Measurements from ENCODE around the gene TRABD2B.
A peak's percentile ranks its signal among the peaks of the same experiment; 100 is the strongest.

Gene TRABD2B

DNA sequence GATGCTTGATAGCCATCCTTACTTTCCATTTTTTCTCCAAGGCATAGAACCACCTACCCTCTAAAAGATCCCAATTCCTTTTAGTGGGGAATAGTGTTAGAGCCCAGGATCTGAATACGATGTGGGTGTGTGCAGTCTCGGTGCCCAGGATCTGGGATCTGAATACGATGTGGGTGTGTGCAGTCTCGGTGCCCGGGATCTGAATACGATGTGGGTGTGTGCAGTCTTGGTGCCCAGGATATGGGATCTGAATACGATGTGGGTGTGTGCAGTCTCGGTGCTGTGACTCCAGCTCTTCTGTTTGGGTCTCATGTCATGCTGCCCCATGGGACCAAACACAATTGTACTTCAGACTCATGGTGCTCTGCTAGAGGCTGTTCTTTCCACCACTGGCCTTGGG, 265.5 kb downstream of the TRABD2B start:
- no peak overlapping the region for H3K27ac ChIP-seq
- TF ChIP-seq ZFX (IDR thresholded peaks at IDR 0.05): no peak
- TF ChIP-seq, protein P1, sequence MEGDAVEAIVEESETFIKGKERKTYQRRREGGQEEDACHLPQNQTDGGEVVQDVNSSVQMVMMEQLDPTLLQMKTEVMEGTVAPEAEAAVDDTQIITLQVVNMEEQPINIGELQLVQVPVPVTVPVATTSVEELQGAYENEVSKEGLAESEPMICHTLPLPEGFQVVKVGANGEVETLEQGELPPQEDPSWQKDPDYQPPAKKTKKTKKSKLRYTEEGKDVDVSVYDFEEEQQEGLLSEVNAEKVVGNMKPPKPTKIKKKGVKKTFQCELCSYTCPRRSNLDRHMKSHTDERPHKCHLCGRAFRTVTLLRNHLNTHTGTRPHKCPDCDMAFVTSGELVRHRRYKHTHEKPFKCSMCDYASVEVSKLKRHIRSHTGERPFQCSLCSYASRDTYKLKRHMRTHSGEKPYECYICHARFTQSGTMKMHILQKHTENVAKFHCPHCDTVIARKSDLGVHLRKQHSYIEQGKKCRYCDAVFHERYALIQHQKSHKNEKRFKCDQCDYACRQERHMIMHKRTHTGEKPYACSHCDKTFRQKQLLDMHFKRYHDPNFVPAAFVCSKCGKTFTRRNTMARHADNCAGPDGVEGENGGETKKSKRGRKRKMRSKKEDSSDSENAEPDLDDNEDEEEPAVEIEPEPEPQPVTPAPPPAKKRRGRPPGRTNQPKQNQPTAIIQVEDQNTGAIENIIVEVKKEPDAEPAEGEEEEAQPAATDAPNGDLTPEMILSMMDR (conservative IDR thresholded peaks at IDR 0.05): no peak

DNA sequence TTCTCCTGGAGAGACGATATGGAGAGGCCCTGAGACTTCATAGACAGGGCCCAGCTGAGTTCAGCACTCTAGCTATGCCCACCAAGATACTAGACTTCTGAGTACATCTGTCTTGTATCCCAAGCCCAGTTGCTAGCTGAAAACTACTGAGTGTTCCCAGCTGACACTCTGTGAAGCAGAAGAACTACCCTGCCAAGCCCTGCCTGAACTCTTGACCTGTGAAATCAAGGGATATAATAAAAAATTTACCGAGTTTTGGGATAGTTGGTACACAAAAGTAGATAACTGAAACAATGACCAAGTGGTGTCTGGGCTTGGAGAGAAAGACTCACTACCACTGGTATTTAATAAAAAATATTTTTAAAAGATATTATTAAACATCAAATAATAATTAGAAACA, 267.5 kb downstream of the TRABD2B start:
- TF ChIP-seq, protein P1 (conservative IDR thresholded peaks at IDR 0.05): no peak
- TF ChIP-seq ZFX (IDR thresholded peaks at IDR 0.05): no peak
- H3K27ac ChIP-seq: no peak overlapping the region

DNA sequence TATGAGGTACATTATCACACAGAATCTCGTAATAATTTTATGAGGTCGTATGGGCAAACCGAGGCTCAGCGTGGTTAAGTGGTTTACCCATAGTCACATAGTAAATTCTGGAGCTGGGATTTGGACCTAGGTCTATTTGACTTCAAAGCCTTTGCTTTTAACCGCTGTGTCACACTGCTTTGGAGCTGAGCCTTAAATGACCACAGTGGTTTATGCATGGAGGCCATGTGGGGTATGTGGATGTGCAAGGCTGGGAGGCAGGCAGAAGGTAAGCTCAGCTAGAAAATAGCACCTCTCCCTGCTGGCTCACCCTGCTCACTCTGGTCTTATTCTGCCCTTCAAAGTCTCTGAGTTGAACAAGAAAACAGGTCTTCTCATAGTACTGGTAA, 269.5 kb downstream of the TRABD2B start:
- no peak for TF ChIP-seq ZFX (IDR thresholded peaks at IDR 0.05)
- TF ChIP-seq, protein P1 (conservative IDR thresholded peaks at IDR 0.05): no peak
- H3K27ac ChIP-seq: no peak overlapping the region

DNA sequence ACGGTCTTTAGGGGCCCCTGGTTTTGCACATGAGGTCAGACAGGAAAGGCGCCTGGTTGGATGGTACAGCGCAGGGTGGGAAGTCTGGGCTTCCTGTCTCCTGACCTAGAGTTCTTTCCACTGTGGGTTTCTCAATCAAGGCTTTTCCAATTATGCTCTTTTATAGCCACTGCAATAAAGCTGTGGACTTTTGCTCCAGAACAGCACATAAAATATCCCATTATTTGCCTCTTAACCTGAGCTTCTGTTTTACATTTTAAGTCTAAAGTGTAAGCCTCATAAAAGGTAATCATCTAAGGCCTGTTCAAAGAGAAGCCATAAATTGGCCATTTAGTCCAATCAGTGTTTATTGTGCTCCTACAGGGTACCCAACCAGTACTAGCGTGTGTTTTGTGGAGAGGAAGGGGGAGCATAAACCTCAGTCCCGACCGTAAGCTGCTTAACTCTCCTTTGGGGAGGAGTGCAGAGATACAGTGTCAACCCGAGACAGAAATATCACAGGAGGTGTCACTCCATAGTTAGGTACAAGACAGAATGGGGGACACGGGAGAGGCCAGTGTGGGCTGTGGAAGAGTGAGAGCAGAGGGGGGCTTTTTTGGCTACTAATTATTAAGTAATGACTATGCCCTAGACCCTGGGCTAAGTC, 270.0 kb downstream of the TRABD2B start:
- TF ChIP-seq, protein P1 (conservative IDR thresholded peaks at IDR 0.05): no peak
- no peak for TF ChIP-seq ZFX (IDR thresholded peaks at IDR 0.05)

DNA sequence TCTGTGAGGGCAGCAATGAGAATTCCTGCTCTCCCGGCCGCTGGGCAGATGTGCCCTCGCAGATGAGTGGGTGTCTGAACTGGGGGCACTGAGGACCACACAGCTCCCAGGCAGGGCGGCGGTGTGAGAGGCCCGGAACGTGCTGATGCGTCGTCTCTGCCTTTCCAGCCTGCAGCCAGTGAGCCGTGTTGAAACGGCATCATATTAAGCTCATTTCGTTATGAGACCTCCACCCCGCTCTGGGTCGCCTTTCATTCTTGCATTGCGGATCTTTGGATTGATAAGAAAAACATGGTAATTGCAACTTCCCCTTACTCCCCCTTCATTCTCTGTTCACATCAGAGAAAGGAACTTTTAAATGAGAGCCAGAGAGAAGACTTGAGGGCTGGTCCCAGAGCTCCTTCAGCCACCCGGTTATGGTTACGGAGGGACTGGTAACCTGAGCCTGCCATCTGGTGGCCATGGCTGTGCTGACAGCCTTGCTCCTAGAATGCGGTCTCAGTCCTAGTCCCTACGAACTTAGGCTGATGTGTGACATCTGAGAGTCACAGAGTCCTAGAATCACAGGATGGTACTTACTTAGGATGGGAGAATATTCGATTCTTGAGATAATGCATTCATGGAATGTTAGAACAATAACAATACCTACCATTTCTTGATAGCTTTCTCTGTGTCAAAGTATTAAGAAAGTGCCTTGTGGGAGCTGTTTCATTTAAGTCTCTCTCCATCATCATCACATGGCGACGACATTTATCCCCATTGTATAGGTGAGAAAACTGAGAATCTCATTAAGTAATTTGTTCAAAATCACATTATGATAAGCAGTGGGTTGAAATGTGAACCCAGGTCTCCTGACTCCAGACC, 271.0 kb downstream of the TRABD2B start:
- no peak overlapping the region for H3K27ac ChIP-seq
- TF ChIP-seq ZFX (IDR thresholded peaks at IDR 0.05): no peak
- TF ChIP-seq, protein P1 (conservative IDR thresholded peaks at IDR 0.05): peak; percentile 95

More for the DNA sequence above, 270.0 kb downstream of the TRABD2B start:
- no peak overlapping the region for H3K27ac ChIP-seq

DNA sequence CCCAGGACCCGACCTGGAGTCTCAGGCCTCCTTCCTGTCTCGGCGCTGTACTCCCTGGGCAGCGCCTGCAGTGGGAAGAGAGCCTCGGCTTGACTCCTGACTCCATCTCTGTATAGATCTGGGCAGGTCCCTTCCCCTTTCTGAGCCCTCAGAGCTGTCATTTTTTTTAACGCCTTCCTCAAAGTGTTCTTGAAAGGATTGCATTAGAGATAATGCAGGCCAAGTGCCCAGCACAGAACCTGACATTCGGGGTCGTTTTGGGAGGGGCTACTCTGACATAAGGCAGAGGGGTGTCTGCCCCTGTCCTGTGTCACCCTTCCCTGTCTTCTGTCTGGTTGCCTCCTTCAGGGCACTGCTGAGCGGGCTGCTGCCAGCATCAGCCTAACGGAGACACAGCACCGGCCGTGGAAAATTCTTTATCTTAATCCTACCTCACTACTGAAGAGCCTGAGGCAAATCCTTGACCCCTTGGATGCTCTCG, 271.6 kb downstream of the TRABD2B start:
- TF ChIP-seq, protein P1 (conservative IDR thresholded peaks at IDR 0.05): no peak
- no peak for TF ChIP-seq ZFX (IDR thresholded peaks at IDR 0.05)
- no peak overlapping the region for H3K27ac ChIP-seq

DNA sequence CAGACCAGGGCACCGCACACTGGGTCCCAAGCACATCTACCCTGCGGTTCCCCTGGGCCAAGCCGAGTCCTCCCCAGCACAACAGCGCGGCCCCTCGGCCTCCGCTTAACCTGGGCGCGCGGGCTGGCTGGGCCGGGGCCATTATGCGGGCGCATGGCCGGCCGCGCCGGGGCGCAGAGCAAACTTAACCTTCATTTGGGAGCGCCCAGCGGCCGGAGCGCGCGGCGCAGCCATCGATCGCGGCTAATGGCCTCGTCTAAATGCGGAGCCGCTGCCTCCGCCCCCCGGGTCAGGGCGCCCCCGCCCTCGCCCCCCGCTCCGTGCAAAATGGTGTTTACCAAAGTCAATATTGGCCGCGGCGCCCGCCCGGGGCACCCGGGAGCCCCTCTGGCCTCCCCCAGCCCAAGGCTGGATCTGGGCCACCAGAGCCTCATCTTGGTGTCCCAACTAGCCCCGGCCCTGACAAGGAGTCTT, 272.1 kb downstream of the TRABD2B start:
- TF ChIP-seq, protein P1 (conservative IDR thresholded peaks at IDR 0.05): no peak; the same call in 1 of the 2 replicates
- no peak overlapping the region for H3K27ac ChIP-seq

Data from C4-2B (cell line).